ENCODE results near the gene MINDY4B.
"Not testable (repeated sequence)": the region's sequence is repeated elsewhere in the genome, so short reads cannot be mapped to it uniquely, and the experiment has no call there.

MINDY4B gene

GRCh38 chr3:150898046-150898754 lies 7.0 kb downstream of the MINDY4B start:
- DNase-seq, result no peak

- no peak for DNase-seq
These were observed 7.6 kb downstream of the MINDY4B start for GRCh38 chr3:150897592-150897991.

- no peak for DNase-seq
These were observed 14.4 kb downstream of the MINDY4B start for GRCh38 chr3:150890831-150891230.

GRCh38 chr3:150890295-150890694 lies 14.9 kb downstream of the MINDY4B start:
- no peak for DNase-seq

GRCh38 chr3:150889106-150889505 lies 16.1 kb downstream of the MINDY4B start:
- DNase-seq, result no peak

DNA sequence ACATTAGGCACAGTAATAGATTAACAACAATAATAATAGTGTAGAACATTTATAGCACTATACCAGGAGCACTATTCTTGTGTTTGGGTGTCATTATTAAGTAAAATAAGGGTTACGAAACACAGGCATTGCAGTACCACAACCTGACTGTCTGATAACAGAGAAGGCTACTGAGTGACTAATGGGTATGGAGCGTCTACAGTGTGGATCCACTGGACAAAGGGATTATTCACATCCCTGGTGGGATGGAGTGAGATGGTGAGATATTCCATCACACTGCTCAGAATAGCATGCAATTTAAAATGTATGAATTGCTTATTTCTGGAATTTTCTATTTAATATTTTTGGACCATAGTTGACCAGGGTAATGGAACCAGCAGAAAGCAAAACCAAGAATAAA lies 18.2 kb downstream of the MINDY4B start:
- DNase-seq, result no peak

GRCh38 chr3:150885535-150885934 lies 19.7 kb downstream of the MINDY4B start:
- DNase-seq, result no peak

DNA sequence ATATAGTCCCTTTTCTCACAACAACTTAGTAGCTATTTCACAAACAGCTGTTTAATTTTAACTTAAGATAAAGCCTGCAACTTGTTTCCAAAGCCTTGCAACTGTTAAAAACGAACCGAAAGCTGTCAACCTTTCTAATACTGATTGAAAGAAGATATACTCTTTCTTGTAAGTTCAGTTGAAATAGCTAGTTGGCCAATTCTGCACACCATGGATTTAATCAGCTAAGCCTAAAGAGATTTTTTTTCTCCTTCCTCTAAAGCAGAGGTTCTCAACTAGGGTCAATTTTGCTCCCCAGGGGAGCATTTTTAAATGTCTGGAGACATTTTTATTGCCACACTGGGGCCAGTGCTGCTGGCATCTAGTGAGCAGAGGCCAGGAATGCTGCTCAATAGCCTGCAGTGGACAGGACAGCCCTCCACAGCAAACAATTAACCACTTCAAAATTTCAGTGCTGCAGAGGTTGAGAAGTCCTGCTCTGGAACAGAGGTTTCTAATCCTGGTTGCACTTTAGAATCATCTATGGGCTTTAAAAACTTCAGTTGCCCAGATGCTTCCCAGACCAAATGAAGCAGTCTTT lies 26.2 kb downstream of the MINDY4B start:
- DNase-seq, result no peak

- DNase-seq, result no peak
These were observed 26.9 kb downstream of the MINDY4B start for GRCh38 chr3:150878290-150878689.

- DNase-seq, result peak; percentile 12
These were observed 27.9 kb downstream of the MINDY4B start for GRCh38 chr3:150877303-150877702.

- DNase-seq, result no peak
These were observed 28.5 kb downstream of the MINDY4B start for GRCh38 chr3:150876611-150877265.

DNA sequence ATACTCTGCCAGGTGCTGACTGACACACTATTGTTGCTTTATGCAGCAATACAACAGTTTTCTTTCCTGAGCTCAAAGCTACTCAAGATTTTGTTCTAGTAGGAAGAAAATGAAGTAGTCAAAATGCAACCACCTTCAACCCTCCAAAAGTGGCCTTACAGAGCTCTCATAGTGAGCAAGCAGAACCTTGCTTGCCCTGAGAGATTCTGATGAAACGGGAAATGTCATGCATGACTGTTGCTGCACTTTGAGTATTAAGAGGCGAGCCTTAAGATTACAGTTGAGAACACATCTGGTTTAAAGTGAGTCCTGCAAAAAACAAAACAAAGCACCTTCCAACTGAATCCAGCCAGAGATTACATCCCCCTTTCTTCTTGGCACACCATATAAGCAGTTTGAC lies 29.7 kb downstream of the MINDY4B start:
- DNase-seq, result peak; percentile 76

DNA sequence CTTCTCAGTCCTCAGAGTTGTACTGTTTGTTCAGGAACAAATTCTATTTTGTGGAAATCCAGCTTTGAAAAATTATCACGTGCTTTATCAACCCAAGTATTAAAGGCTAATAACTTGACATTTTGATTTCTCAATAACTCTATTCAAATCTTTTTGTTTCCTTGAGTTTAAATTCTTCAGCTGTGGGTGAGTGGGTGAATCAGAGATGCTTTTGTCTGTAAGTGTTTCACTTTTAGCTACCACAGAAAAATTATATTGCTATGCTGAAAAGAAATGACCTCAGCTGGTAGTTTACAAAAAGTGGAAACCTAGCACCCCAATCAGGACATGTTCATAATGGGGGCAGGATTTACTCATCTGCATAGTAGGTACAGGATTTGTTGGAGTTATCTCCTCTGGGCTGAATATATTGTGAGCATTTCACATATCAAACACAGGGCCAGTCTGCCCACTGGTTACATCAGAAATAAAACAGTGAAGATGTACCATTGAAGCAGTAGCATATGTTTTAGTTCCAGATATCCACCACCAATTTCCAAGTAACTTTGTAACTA lies 30.5 kb downstream of the MINDY4B start:
- peak; percentile 36 for DNase-seq

- DNase-seq, result no peak
These were observed 34.0 kb downstream of the MINDY4B start for GRCh38 chr3:150871192-150871591.

DNA sequence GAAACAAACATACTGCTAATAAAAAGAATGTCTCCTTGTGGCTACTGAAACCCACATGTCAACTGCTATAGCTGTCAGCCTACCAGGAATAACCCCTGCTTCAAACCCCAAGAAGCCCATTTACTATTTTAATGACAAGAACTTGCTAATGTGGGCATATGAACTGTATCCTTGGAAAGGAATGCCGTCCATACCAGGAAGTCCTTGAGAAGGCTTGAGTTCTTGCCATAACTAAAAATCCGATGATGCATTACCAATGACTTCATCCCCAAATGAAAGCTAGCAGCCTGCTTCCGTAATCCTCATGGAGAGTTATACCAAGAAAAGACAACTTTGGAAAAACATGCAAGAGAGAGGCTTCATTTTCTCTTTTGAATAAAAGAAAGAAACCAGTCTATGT lies 34.8 kb downstream of the MINDY4B start:
- DNase-seq, result no peak

GRCh38 chr3:150868282-150868681 lies 37.0 kb downstream of the MINDY4B start:
- DNase-seq, result no peak

DNA sequence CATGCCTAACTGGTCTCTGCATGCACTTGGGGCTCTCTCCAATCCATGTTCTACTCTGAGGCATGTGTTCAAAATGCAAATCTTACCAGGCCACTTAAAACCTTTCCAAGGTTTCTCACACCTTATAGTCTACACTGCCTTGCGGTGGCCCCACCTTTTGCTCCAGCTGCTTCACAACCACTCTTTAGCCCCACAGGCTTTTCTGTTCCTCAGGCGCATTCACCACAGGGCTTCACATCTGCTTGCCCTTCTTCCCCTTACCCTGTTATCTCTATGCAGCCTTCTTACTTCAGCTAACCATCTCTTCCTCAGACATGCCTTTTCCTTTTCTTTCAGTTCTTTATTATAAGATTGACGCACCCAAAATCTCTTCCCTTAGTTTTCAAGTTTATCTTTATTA lies 37.8 kb downstream of the MINDY4B start:
- no peak for DNase-seq

DNA sequence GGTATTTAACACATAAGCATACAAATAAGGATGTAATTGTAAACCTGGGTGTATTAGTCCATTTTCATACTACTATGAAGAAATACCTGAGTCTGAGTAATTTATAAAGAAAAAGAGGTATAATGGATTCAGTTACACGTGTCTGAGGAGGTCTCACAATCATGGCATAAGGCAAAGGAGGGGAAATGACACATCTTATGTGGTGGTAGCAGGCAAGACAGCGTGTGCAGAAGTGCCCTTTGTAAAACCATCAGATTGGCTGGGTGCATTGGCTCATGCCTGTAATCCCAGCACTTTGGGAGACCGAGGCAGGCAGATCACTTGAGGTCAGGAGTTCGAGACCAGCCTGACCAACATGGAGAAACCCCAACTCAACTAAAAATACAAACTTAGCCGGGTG lies 41.3 kb downstream of the MINDY4B start:
- DNase-seq, result not testable (repeated sequence)

- no peak for DNase-seq
These were observed 43.4 kb downstream of the MINDY4B start for GRCh38 chr3:150861851-150862250.

DNA sequence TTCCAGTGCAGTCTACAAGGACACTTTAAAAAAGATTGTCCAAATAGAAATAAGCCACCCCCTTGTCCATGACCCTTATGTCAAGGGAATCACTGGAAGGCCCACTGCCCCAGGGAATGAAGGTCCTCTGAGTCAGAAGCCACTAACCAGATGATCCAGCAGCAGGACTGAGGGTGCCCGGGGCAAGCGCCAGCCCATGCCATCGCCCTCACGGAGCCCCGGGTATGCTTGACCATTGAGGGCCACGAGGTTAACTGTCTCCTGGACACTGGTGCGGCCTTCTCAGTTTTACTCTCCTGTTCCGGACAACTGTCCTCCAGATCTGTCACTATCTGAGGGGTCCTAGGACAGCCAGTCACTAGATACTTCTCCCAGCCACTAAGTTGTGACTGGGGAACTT lies 47.3 kb downstream of the MINDY4B start:
- not testable (repeated sequence) for DNase-seq

DNA sequence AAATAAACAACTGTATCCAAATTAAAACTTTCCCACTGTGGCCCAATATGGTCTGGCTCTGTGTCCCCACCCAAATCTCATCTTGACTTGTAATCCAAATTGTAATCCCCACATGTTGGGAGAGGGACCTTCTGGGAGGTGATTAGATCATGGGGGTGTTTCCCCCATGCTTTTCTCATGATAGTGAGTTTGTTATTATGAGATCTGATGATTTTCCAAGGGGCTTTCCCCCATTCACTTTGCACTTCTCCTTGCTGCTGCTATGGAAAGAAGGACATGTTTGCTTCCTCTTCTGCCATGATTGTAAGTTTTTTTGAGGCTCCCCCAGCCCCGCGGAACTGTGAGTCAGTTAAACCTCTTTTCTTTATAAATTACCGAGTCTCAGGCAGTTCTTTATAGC lies 55.0 kb downstream of the MINDY4B start:
- DNase-seq, result no peak

DNA sequence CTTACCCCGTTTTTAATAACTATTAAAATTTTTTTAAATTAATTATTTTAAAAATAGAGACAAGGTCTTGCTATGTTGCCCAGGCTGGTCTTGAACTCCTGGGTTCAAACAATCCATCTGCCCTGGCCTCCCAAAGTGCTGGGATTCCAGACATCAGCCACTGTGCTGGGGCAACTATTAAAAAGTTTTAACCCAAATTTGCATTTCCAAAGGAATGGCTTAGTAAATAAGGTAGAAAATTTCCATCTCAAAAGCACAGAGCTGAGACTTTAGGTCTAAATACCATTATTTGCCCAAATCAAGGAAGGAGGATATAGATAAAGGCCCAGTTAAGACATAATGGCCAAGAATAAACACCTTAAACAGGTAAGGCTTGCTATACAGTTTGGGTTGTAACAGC lies 56.4 kb downstream of the MINDY4B start:
- DNase-seq, result no peak

GRCh38 chr3:150847433-150847832 lies 57.8 kb downstream of the MINDY4B start:
- DNase-seq, result no peak

- DNase-seq, result no peak
These were observed 60.8 kb downstream of the MINDY4B start for GRCh38 chr3:150844484-150844883.
